Stimulated activated CD4-positive, alpha-beta T cell treated with anti-CD3 and anti-CD28 coated beads, Interleukin-12 subunit alpha, Interleukin-12 subunit beta, amount 100 ng/mL, for 24 hours (primary cell): ENCODE data around the gene TNN.
"Not testable (repeated sequence)": the region's sequence is repeated elsewhere in the genome, so short reads cannot be mapped to it uniquely, and the experiment has no call there.

Experiments used
- DNase-seq, 2 experiments: peaks; one replicate each; pipeline ENCODE4 v3.0.0-alpha.2; 2020; ENCODE audit warnings: low read depth in 2 of 2

TNN gene

GRCh38 chr1:175070818-175071217, 3.2 kb downstream of the TNN start:
- DNase-seq = no peak

GRCh38 chr1:175071276-175071943, 3.8 kb downstream of the TNN start:
- no peak for DNase-seq

GRCh38 chr1:175072099-175072951, 4.7 kb downstream of the TNN start:
- DNase-seq = peak in 1 of 2 experiments; percentile 15

- no peak for DNase-seq
These were observed 5.4 kb downstream of the TNN start for GRCh38 chr1:175073061-175073460.

- DNase-seq = no peak
These were observed 6.0 kb downstream of the TNN start for GRCh38 chr1:175073633-175074032.

GRCh38 chr1:175075572-175076568, 8.2 kb downstream of the TNN start:
- no peak for DNase-seq

- no peak for DNase-seq
These were observed 9.9 kb downstream of the TNN start for GRCh38 chr1:175077356-175078030.

GRCh38 chr1:175078629-175079028, 11.0 kb downstream of the TNN start:
- no peak for DNase-seq

- DNase-seq = no peak
These were observed 11.7 kb downstream of the TNN start for GRCh38 chr1:175079338-175079737.

- no peak for DNase-seq
These were observed 12.4 kb downstream of the TNN start for GRCh38 chr1:175080030-175080429.

GRCh38 chr1:175081983-175082382, 14.3 kb downstream of the TNN start:
- DNase-seq = no peak

GRCh38 chr1:175088525-175088951, 20.9 kb downstream of the TNN start:
- no peak for DNase-seq

- DNase-seq = no peak
These were observed 21.6 kb downstream of the TNN start for GRCh38 chr1:175089136-175089718.

GRCh38 chr1:175090780-175091179, 23.1 kb downstream of the TNN start:
- DNase-seq = no peak

GRCh38 chr1:175094626-175095025, 27.0 kb downstream of the TNN start:
- DNase-seq = no peak

- DNase-seq = no peak
These were observed 27.4 kb downstream of the TNN start for GRCh38 chr1:175095069-175095468.

GRCh38 chr1:175095978-175096607, 28.5 kb downstream of the TNN start:
- DNase-seq = no peak

- DNase-seq = no peak
These were observed 29.7 kb downstream of the TNN start for GRCh38 chr1:175097361-175097760.

- no peak for DNase-seq
These were observed 32.3 kb downstream of the TNN start for GRCh38 chr1:175099916-175100315.

GRCh38 chr1:175102166-175102565, 34.5 kb downstream of the TNN start:
- DNase-seq = not testable (repeated sequence)
